GM18502 (cell line): Measurements from ENCODE around the gene UNC5A.

Experiments
- ATAC-seq: cut with Tn5 transposase; IDR thresholded peaks from one replicate; pipeline ENCODE4 v1.9.1; 2021; ENCODE audit warnings: mild to moderate bottlenecking; ENCODE audit not compliant: unreplicated experiment, poor library complexity

The UNC5A gene

DNA sequence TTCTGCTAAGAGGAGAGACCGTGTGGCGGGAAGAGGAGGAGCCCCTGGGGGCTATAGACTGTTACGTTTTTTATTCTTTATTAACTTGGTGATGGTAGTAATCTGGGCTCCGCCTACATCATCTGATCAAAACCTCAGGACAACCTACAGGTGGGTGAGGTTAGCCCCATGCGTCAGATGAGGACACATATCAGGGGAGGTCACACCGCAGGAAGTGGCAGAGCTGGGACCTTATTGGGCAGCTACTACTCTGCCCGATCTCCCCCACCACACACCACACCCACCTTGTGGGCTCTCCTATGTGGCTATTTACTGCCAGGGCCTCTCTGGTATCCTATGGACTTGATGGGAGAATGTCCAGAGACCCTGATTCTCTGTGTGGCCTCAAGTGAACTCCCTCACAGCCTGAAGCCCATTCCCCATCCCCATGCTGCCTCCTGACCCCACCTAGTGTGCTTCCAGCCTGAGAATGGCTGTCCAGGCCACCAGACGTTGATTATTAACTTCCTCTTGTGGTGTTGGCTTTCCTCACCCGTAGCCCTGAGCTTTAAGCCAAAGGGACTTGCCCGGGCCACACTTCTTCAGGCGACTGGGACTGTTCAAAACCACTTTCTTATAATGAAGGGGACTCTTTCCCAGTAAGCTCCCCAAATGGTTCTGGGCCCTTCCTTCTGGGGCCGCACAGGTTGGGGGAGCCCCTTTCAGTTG, 8.2 kb downstream of the UNC5A start:
- peak; percentile 40 for ATAC-seq

DNA sequence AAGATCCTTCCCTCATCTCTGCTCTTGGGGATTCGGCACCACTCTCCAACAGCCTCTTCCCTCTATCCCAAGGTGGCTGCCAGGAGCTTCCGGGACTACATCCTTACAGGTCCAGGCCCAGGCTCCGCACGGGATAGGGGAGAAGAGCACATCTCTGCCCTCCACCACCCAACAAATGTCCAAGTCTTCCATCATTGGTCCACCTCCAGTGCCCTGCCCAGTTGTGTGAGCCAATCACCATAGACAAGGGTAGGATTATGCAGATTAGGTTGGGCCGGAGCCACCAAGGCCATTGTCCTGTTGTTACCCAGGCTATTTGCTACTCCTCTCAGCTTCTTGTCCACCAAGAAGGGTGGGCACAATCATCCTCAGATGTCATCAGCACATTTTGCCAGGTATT, 9.1 kb downstream of the UNC5A start:
- no peak for ATAC-seq

- no peak for ATAC-seq
These were observed 10.6 kb downstream of the UNC5A start for GRCh38 chr5:176820937-176821336.

GRCh38 chr5:176821441-176821840, 11.1 kb downstream of the UNC5A start:
- no peak for ATAC-seq

- no peak for ATAC-seq
These were observed 11.9 kb downstream of the UNC5A start for GRCh38 chr5:176822041-176822792.

DNA sequence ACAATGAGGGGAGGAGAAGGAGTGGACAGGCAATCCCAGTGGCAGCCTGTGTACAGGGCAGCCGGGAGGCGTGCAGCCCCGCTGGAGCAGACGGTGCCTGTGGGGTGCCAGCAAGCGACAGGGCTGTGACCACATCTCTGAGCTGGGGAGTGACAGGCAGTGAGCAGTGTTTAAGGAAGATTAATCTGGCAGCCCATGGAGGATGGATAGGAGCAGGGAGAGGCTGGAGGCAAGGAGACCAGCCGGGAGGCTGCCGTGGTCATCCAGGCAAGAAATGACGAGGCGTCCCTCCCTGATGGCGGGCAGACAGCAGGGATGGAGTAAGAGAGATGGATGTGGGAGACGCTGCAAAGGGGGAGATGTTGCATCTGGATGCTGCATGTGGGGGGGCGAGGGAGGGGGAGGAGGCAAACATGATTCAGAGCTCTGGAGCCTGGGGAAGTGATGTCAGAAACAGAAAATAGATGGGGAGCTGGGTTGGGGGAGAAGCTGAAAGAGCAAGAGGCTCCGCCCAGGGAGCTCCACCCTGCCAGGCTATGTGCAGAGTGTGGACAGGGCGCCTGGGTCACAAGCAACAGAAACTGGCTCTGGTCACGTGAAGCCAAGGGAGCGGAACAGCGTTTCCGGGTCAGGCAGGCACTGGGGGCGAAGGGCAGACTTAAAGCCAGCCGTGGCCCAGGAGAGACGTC, 12.6 kb downstream of the UNC5A start:
- no peak for ATAC-seq

DNA sequence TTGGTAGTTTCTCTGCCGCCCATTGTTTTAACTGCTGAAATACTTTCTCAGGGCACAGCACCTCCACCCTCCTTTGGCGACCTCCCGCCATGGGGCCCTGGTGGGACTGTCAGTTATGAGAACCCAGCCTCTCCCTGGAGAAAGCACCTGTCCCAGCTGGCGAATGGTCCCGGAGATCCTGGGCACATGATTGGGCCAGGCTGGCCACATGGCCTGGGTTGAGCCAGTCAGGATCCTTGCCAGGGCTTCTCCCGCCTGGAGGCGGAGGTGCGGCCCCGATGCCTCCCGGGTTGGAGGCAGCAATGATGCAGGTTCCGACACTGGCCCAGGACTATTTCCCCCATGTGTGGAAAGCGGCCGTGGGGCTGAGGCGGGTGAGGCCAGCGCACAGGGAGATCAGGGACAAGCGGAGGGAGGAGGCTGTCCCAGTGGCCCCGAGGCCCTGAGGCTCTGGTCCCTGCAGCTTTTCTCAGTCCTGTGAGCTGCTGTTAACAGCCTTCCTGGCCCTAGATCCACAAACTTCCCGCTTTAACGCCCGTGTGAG, 13.6 kb downstream of the UNC5A start:
- ATAC-seq = no peak

- no peak for ATAC-seq
These were observed 14.2 kb downstream of the UNC5A start for GRCh38 chr5:176824604-176825003.

DNA sequence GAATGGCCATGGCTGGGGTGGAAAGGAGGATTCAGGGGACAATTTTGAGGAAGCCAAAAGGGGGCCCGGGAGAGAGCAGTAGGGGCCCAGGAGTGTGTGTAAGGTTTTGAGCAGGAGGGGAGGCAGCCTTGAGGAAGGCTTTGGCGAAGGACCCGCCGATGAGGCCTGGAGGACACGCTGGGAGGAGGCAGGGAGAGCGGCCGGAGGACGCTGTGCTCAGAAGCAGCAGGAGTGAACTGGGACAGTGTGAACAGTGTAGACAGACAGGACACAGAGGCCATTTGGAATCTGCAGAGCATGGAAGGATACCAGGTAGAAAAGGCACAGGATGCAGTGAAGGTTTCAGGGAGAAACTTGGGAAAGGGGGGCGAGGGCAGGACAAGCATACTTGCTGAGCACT, 14.9 kb downstream of the UNC5A start:
- ATAC-seq = no peak

DNA sequence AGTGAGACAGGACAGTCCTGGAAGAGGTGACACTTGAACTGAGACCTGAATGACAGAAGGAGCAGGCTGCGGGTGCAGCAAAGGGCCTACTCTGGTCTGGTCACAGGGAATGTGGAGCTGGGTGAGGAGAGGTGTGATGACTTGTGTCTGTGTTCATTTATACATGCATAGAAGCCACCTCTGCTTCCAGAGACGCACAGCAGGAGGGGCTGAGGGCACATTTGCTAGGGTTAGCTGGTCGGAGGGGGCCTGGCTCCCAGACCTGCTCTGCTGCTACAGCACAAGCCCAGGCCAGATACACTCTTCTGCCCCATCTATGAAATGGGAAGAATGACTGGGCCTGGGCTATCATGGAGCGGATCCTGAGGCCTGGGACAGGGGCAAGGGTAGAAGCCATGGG, 15.6 kb downstream of the UNC5A start:
- ATAC-seq = no peak

DNA sequence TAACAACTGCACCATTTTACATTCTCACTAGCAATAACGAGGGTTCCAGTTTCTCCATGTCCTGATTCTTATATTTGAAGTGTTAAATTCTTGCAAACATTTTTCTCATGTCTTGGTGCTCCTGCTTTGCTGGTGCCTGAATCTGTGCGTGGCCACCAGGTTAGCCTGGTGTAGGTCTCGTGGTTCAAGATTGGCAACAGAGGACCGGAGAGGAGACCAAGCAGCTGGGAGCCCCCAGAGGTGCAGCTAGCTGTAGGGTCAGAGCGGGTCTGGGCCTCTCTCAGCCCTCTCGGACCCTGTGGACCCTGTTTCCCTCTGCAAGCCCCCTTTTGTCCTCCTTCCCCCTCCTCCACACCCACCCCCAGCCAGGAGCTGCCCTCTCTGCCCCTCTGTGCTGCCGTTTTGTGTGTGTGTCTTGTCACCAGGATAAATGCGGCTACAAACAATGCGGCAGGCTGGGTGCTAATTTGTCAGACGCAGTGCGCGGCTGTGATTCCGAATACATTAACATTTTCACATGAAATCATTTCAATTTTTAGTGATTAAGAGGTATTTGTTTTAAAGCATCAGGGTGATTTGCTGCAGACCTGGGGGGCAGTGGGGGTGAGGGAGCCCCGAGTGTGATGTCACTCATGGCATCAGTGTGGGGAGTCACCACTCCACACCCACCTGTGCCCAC, 17.5 kb downstream of the UNC5A start:
- ATAC-seq = no peak

DNA sequence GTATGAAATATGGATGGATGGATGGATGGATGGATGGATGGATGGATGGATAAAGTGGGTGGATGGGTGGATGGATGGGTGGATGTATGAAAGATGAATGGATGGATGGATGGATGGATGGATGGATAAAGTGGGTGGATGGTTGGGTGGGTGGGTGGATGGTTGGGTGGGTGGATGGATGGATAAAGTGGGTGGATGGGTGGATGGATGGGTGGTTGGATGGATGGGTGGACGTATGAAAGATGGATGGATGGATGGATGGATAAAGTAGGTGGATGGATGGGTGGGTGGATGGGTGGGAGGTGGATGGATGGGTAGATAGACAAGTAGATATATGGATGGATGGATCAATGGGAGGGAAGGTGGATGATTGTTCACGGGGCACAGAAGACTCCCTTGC, 19.0 kb downstream of the UNC5A start:
- ATAC-seq = no peak

DNA sequence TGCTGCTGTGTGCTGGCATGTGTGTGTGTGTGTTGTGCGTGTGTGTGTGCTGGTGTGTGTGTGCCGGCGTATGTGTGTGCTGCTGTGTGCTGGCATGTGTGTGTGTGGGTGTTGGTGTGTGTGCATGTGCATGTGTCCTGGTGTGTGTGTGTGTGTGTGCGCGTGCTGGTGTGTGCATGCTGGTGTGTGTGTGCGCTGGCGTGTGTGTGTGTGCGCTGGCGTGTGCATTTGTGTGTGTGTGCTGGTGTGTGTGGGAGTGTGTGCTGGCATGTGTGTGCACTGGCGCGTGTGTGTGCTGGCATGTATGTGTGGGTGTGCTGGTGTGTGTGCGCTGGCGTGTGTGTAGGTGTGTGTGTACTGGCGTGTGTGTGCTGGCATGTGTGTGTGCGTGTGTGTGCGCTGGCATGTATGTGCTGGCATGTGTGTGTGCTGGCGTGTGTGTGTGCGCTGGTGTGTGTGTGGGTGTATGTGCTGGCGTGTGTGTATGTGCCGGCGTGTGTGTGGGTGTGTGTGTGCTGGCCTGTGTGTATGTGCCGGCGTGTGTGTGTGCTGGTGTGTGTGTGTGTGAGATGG, 20.1 kb downstream of the UNC5A start:
- ATAC-seq = no peak

DNA sequence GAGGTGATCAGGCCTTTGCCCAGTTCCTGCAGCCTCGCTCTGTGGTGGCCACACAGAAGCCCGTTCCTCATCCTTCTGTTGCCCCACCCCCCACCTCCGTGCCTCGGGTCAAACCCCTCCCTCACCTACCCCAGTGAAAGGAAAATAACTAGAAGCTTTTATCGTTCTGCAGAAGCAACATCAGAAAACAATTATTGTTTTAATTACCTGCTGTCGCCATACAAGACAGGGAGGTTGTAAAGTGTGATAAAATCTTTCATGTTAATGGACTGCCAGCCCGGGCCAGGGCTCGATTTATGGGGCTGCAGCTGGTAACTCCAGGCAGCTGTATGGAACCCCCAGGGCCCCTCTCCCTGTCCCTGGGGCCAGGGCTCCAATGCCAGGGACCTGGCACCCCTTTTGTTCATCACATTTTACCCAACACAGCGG, 20.6 kb downstream of the UNC5A start:
- ATAC-seq = no peak

DNA sequence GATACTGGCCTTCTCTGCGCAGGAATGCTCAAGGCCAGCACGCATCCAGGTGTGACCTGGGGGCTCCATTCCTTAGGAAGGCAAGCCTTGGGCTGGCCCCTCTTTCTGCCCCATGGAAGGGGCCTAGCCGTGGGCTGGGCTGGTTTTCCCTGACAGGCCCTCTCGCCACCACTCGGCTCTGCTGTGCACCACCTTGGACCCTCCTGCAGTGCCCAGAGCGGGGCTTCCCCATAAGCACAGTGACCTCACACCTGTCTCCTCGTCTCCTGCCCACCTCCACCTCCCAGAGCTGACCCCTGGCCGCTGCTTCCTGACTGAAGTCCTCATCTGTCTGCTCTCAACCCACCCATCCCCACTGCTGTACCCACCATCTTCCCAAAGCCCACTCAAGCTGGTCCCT, 21.1 kb downstream of the UNC5A start:
- ATAC-seq = no peak

DNA sequence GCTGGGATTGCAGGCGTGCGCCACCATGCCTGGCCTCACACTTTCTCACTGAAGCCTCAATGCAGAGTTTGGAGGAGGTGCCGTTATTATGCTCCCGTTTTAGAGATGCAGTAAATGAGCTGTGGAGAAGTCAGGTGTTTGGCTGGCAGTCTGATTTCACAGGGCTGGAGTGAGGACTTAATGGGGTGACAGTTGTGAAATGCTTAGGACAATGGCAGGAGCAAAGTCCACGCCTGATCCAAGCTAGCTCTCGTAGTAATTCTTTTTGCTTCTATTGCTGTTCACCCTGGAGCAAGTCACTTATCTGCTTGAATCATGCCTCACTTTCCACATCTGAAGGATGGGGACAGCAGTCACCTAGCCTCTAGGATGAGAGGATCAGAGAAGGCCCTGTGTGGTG, 21.8 kb downstream of the UNC5A start:
- ATAC-seq = no peak

- no peak for ATAC-seq
These were observed 22.9 kb downstream of the UNC5A start for GRCh38 chr5:176833286-176833685.

DNA sequence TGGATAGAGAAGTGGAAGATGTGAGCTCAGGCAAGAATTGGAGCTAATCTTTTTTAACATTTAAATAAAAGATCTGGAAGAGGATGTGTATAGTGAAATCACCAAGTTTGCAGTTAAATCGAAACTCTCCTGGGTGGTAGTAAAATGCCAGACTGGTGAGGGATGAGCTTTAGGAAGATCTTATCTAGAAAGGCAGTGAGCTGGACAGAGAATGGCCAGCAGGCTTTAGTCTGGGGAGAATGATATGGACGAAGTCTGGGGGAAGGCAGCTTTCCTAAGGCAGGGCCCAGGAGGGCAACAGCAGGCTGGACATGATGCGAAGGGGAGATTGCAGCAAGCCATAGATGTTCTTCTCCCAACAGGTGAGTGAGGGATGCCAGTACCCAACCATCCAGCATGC, 25.6 kb downstream of the UNC5A start:
- ATAC-seq = no peak

GRCh38 chr5:176836811-176837706, 26.7 kb downstream of the UNC5A start:
- ATAC-seq = no peak
